CD4-positive, alpha-beta T cell (primary cell): ENCODE measurements around the gene RBM17. TPM values are rescaled to one million over a fixed set of nuclear protein-coding genes. Genes with fewer than 3 reads are reported as not detected.

ENCODE experiments used
- ATAC-seq: fragments of 200-7000 bp; cut with Tn5 transposase; one replicate; pipeline ENCODE4 v1.10.0; 2022; ENCODE audit warnings: mild to moderate bottlenecking; ENCODE audit not compliant: poor library complexity
- CTCF ChIA-PET: fragments of 350-600 bp; sonication (Branson Sonifier 250); formaldehyde crosslinking; loops from one replicate; lab custom pipeline; 2021; ENCODE audit warnings: antibody characterized with exemption, inconsistent platforms; lab: Charles Lee
- POLR2A ChIA-PET: fragments of 350-600 bp; sonication (Branson Sonifier 250); formaldehyde crosslinking; loops from one replicate; lab custom pipeline; 2021; ENCODE audit warnings: antibody characterized with exemption, inconsistent platforms; lab: Charles Lee
- DNase-seq, 14 experiments: peaks; one replicate each; pipeline ENCODE4 v3.0.0-alpha.2; 2013 to 2020; ENCODE audit warnings: mixed read lengths in 2 of 14
- H3K27ac ChIP-seq, 2 donors: one replicate each; pipeline versions ENCODE4 v1.5.1 to v1.7.0; 2013; ENCODE audit warnings: low read length in 2 of 2, low read depth in 1 of 2, mild to moderate bottlenecking in 1 of 2
- H3K27me3 ChIP-seq, 2 experiments: 1 replicate in 1 of 2; 2 replicates in 1 of 2; pipeline versions ENCODE4 v1.6.1 to v1.7.0; 2013; ENCODE audit warnings: low read length in 2 of 2, control low read depth in 1 of 2, mild to moderate bottlenecking in 1 of 2, moderate library complexity in 1 of 2; ENCODE audit not compliant: insufficient read depth in 2 of 2, control insufficient read depth in 1 of 2
- H3K36me3 ChIP-seq: one replicate; pipeline ENCODE4 v1.6.1; 2013; ENCODE audit warnings: low read length, control low read depth; ENCODE audit not compliant: insufficient read depth
- H3K4me1 ChIP-seq: one replicate; pipeline ENCODE4 v1.6.1; 2013; ENCODE audit warnings: low read length, control low read depth; ENCODE audit not compliant: insufficient read depth
- H3K4me3 ChIP-seq: one replicate; pipeline ENCODE4 v1.5.1; 2013; ENCODE audit warnings: mild to moderate bottlenecking, low read length, moderate library complexity
- H3K9me3 ChIP-seq, 2 experiments: 1 replicate in 1 of 2; 2 replicates in 1 of 2; pipeline versions ENCODE4 v1.6.1 to v1.7.0; 2013; ENCODE audit warnings: low read length in 2 of 2, mild to moderate bottlenecking in 2 of 2, control low read depth in 1 of 2, moderate library complexity in 1 of 2; ENCODE audit not compliant: control insufficient read depth in 1 of 2, insufficient read depth in 1 of 2
- H3K27ac Mint-ChIP-seq: one replicate; pipeline ENCODE4 v1.8.0; 2020; ENCODE audit warnings: mixed read lengths
- H3K27me3 Mint-ChIP-seq: one replicate; pipeline ENCODE4 v1.8.0; 2021; ENCODE audit warnings: mixed read lengths
- H3K36me3 Mint-ChIP-seq: one replicate; pipeline ENCODE4 v1.8.0; 2021; ENCODE audit warnings: low read depth, mixed read lengths
- H3K4me1 Mint-ChIP-seq: one replicate; pipeline ENCODE4 v1.8.0; 2021; ENCODE audit warnings: low read depth, mixed read lengths
- H3K4me3 Mint-ChIP-seq: one replicate; pipeline ENCODE4 v1.8.0; 2020; ENCODE audit warnings: mild to moderate bottlenecking, mixed read lengths
- H3K9me3 Mint-ChIP-seq: one replicate; pipeline ENCODE4 v1.8.0; 2020; ENCODE audit warnings: mixed read lengths
- intact Hi-C, 2 experiments: fragments of 100-400 bp; cut with DNase I in 1 of 2; cut with micrococcal nuclease in 1 of 2; formaldehyde crosslinking; loops; one replicate each; pipeline versions ENCODE4 v1.15.1 to v1.9.0; 2023 to 2025; cut with DNase I, micrococcal nuclease
- total RNA-seq, 174 experiments: library from RNA in 2 of 174; stranded (reverse) in 2 of 174; gene quantifications; one replicate each; pipeline ENCODE4 v1.2.3 and lab custom pipeline; 2021 to 2026
- TF ChIP-seq, protein P1 (sequence below): fragments of 200-600 bp; IDR thresholded peaks from one replicate; pipeline ENCODE4 v1.8.0; 2022; ENCODE audit warnings: antibody characterized with exemption, mild to moderate bottlenecking

The RBM17 gene
- total RNA-seq, 2 experiments from 2014 or later = 143 to 150 TPM

DNA sequence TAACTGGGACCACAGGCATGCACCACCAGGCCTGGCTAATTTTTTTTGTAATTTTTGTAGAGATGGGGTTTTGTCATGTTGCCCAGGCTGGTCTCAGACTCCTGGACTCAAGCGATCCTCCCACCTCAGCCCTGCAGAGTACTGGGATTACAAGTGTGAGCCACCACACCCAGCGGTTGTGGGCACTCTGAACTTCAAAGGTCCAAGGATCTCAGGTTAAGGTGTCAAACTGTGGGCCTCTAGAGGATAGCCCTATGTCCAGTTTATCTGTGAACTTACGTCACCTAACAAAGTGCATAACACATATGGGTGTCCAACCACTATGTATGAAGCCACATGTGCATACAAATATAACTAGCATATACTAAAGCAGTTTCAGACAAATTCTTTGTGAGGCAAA lies 23.4 kb upstream of the RBM17 start:
- H3K27ac ChIP-seq = no peak overlapping the region
- H3K36me3 Mint-ChIP-seq = no peaks in the 10 kb centered on the region
- H3K27ac Mint-ChIP-seq = no peak overlapping the region
- H3K9me3 ChIP-seq = no peaks in the 10 kb centered on the region
- DNase-seq (no peak), ATAC-seq (no peak)
- ChIA-PET POLR2A (no interaction called here), CTCF (interaction anchor here (3.9 kb wide), 1 partner anchor 21 kb away, joined by 20 read pairs; no protein-coding TSS in a partner anchor)
- TF ChIP-seq, protein P1, sequence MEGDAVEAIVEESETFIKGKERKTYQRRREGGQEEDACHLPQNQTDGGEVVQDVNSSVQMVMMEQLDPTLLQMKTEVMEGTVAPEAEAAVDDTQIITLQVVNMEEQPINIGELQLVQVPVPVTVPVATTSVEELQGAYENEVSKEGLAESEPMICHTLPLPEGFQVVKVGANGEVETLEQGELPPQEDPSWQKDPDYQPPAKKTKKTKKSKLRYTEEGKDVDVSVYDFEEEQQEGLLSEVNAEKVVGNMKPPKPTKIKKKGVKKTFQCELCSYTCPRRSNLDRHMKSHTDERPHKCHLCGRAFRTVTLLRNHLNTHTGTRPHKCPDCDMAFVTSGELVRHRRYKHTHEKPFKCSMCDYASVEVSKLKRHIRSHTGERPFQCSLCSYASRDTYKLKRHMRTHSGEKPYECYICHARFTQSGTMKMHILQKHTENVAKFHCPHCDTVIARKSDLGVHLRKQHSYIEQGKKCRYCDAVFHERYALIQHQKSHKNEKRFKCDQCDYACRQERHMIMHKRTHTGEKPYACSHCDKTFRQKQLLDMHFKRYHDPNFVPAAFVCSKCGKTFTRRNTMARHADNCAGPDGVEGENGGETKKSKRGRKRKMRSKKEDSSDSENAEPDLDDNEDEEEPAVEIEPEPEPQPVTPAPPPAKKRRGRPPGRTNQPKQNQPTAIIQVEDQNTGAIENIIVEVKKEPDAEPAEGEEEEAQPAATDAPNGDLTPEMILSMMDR = no peak
- H3K4me3 ChIP-seq = no peak overlapping the region
- H3K4me1 Mint-ChIP-seq = peaks cover 77% of the 10 kb centered on the region
- no peaks in the 10 kb centered on the region for H3K36me3 ChIP-seq
- H3K9me3 Mint-ChIP-seq = no peaks in the 10 kb centered on the region
- peaks cover 64% of the 10 kb centered on the region for H3K4me1 ChIP-seq
- intact Hi-C loops = loop anchor here in 1 of 2 experiments (2.0 kb wide), 1 partner anchor 15 kb away; no protein-coding TSS in a partner anchor
- no peaks in the 10 kb centered on the region for H3K27me3 ChIP-seq
- H3K4me3 Mint-ChIP-seq = no peak overlapping the region
- H3K27me3 Mint-ChIP-seq = no peaks in the 10 kb centered on the region

DNA sequence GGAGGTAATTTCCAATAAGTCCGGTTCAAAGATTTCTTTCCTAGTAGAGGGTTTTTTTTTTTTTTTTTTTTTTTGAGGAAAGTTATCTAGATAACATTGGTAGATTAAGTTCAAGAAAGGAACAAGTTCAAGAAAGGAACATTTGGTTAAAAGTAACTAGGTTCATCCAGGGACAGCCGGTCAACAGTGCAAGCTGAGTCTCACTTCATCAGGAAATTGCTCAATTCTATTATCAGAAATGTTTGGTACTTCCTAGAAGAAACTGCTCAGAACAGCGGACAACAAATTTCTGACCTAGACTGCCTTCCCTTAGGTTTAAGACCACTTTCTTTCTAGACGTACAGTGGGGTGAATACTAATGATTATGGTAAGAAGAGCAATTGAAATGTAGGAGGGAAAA lies 23.0 kb upstream of the RBM17 start:
- DNase-seq = no peak
- no peaks in the 10 kb centered on the region for H3K36me3 Mint-ChIP-seq
- H3K27ac Mint-ChIP-seq = no peak overlapping the region

DNA sequence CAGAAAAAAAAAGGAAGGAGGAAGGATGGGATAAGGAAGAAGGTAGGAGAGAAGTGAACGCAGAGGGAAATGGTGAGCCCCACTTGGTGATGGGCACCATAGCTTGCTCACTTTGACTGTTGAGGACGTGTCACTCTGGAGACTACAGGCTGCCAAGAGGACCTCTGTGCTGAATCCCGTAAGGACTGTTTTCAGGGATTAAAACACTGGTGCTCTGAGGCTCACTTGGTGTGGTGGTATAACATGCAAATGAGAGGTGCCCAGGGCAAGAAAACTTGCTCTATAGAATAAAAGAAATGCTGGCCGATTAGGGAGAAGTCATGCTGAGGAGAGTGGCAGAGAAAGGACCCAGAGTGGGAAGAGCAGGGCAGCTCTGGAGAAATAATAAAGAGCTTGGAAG lies 21.4 kb upstream of the RBM17 start:
- CTCF ChIA-PET = interaction anchor here (1.0 to 3.9 kb wide), 3 partner anchors 19 to 53 kb away, joined by 3 to 20 read pairs (median 3); no protein-coding TSS in a partner anchor
- H3K4me3 Mint-ChIP-seq = peak overlapping the region; percentile 1
- peak overlapping the region; percentile 84 for H3K27ac Mint-ChIP-seq
- Histone ChIP-seq H3K36me3 (no peaks in the 10 kb centered on the region), H3K9me3 (no peaks in the 10 kb centered on the region), H3K4me3 (no peak overlapping the region), H3K4me1 (peaks cover 67% of the 10 kb centered on the region), H3K27me3 (no peaks in the 10 kb centered on the region), H3K27ac (no peak overlapping the region)
- ATAC-seq = no peak
- intact Hi-C loops = no loop called here
- H3K9me3 Mint-ChIP-seq = no peaks in the 10 kb centered on the region
- POLR2A ChIA-PET = interaction anchor here (1.5 to 7.4 kb wide), 6 partner anchors 10 to 54 kb away, joined by 4 to 73 read pairs (median 8); no protein-coding TSS in a partner anchor
- H3K4me1 Mint-ChIP-seq = peaks cover 82% of the 10 kb centered on the region
- no peaks in the 10 kb centered on the region for H3K27me3 Mint-ChIP-seq
- no peak for DNase-seq
- TF ChIP-seq, protein P1 = no peak
- no peaks in the 10 kb centered on the region for H3K36me3 Mint-ChIP-seq

More for the DNA sequence above, 23.0 kb upstream of the RBM17 start:
- Histone ChIP-seq H3K4me3 (no peak overlapping the region), H3K27me3 (no peaks in the 10 kb centered on the region), H3K27ac (no peak overlapping the region), H3K9me3 (no peaks in the 10 kb centered on the region), H3K36me3 (no peaks in the 10 kb centered on the region), H3K4me1 (peaks cover 64% of the 10 kb centered on the region)
- no peak for ATAC-seq
- H3K27me3 Mint-ChIP-seq = no peaks in the 10 kb centered on the region
- POLR2A ChIA-PET = interaction anchor here (0.7 to 4.7 kb wide), 4 partner anchors 14 to 51 kb away, joined by 3 to 73 read pairs (median 4); no protein-coding TSS in a partner anchor
- TF ChIP-seq, protein P1 = no peak
- peaks cover 78% of the 10 kb centered on the region for H3K4me1 Mint-ChIP-seq
- H3K4me3 Mint-ChIP-seq = no peak overlapping the region
- H3K9me3 Mint-ChIP-seq = no peaks in the 10 kb centered on the region
- intact Hi-C loops = loop anchor here in 1 of 2 experiments (2.0 kb wide), 1 partner anchor 15 kb away; no protein-coding TSS in a partner anchor
- CTCF ChIA-PET = interaction anchor here (3.9 kb wide), 1 partner anchor 20 kb away, joined by 20 read pairs; no protein-coding TSS in a partner anchor
